Measurements from ENCODE around the gene CHAC1.

The CHAC1 gene

DNA sequence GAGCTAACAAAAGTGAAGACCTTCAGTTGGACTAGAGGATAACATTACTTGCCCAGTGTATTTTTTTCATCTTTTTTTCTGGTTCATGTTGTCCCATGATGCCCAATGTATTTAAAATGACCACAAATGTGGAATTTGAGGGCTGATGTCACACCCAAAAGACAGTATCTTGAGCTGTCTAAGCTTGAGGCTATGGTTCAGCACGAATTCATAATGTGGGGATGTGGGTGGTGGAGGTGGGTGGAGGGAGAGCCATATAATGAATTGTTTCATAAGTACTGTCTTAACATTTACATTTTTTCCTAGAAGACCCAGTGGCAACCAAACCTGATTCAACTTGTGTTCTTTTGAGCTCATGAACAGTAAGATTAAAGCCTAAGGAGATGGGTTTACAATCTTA is 37.5 kb downstream of the CHAC1 start:
- DNase-seq: no peak

DNA sequence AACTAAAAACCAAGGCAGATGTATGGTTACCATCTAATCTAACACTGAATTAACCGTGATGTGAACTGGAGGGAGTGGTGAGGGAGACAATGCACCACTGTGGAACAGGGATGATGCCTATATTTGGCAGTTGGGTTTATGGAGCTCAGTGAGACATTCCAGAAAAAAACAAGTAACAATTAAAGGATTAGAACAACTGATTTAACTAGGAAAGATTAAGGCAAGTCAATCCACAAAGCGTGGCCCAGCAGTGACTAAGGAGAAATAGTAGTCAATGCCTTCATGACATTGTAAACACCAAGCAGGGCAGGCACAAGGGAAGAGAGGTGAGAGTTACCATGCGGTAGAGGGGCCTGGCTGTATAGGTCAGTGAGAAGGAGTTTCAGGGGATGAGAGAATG is 38.1 kb downstream of the CHAC1 start:
- DNase-seq: no peak

DNA sequence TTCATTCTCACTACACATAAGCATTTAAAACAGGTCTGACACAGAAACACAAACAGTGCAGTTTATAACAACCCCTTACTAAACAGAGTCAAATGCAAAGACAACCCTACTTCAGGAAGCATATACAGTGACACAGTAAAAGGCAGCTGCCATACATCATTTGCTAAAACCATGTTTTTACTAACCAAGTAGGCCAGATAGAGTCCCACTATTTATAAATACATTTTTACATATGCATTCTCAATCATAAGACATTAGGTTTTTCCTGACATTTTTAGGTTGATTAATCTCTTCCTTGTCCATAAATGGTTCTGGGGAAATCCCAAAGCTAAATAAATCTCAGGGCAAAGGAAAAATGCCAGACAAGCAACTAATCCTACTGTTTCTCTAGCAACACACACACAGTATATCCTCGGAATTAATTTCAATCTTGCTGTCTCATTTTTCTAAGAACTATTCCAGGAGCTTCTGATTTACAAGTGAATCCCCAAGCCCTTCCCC is 39.0 kb downstream of the CHAC1 start:
- DNase-seq: no peak

DNA sequence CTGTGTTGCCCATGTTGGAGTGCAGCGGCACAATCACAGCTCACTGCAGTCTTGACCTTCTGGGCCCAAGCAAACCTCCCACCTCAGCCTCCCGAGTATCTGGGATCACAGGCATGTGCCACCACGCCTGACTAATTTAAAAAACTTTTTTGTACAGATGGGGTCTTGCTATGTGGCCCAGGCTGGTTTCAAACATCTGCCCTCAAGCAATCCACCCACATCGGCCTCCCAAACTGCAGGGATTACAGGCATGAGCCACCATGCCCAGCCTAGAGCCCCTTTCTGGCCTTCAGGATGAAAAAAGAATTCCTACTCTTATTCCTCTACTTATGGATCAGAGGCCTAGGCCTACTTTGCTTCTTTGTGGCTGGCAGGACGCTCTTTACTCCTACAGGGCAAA is 39.6 kb downstream of the CHAC1 start:
- no peak for DNase-seq

DNA sequence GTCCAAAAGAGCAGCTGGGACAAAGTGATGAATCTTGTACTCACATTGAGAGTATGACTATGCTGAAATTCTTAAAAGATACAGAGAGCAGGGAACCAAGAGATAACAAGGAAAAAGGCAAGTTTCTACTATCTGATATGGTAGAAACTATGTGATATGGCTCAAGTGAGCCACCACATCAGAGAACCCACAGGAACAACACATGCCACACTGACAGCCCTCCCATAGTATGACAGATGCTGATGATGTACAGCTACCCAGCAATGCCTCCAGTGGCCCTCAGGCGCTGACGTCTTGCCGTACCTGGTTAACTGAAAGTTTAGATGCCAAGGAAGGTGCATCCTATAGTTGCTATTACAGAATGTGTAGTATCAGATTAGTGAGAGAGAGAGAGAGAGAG is 42.4 kb downstream of the CHAC1 start:
- DNase-seq: no peak

DNA sequence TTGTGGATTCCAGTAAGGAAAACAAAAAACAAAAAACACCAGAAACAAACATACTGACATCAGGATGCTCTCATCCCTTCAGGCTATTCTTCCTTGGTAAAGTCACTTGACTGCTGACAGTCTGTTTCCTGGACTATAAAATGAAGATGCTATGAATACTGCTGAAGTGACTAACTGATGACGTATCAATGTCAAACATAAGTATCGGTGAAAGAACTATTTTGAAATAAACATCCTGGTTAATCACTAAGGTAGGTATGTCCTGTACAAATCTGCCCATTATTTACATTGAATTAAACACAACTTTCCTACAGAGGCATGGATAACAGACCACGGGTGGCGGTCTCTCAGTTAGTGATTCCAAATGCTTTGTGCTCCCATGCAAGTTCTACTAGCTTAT is 45.9 kb downstream of the CHAC1 start:
- no peak for DNase-seq

DNA sequence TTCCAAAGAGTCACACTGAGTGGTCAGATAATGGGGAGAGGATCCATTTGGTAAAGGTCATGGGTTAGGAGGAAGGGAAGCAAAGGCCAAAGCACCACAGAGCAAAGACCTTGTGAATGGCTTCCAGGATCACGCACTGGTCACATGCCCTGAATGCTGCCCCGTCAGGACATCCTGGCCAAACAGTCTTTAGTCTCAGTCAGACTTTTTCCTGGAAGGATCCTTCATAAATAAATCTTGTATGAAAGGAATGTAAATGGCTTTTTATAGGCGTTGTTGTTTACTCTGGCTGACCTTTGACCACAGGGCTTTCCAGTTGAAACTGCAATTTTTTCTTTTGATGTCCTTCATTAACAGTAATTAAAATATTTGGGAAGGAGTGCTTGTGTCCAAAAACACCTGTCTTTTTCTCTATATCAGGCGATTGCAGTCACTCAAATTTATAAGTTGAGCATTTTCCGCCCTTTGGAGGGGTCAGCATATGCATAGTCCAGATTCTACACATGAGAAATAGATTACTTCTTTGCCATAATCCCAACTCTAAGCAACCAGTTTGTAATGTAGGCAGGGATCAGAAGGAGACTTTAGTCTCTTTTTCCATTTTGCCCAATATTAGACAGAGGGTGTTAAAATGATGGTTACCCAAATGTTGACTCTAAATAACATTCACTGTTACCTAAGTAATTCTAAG is 48.4 kb downstream of the CHAC1 start:
- no peak for DNase-seq

DNA sequence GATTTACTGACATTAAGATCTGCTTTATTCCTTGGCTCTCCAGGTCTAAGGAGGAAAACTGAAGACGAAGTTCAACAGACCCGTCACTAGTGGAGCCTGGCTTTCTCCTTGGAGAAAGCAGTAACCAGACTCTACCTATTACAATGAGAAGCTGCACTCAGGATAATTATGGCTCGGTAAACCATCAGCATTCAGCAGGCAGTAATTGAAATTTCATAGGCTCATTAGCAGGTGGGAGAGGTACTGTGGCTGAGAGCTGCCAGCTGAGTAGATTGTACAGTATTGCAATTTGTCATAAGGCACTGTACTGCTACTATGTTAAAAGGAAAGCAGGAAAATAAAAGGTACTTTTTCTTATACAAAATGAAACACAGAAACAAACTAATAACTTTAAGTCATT is 51.2 kb downstream of the CHAC1 start:
- peak; percentile 46 for DNase-seq
